PC-3 (cell line): ENCODE data around the gene SELENOT. TPM values are rescaled to one million over a fixed set of nuclear protein-coding genes. Genes with fewer than 3 reads are reported as not detected.
A peak's percentile ranks its signal among the peaks of the same experiment; 100 is the strongest.

ENCODE experiments used
- ATAC-seq: fragments of 200-7000 bp; cut with Tn5 transposase; 2 replicates; pipeline ENCODE4 v1.9.1; 2020; ENCODE audit warnings: mild to moderate bottlenecking, moderate library complexity
- Bru-seq: library from RNA; stranded (reverse); fragments of 400-500 nt; gene quantifications from one replicate; lab custom pipeline; 2021; lab: Mats Ljungman, UMichigan
- BruChase-seq, 2 experiments: library from RNA; stranded (reverse); fragments of 400-500 nt; gene quantifications; one replicate each; lab custom pipeline; 2021; lab: Mats Ljungman, UMichigan
- BruUV-seq: library from RNA; stranded (reverse); fragments of 400-500 nt; replicated peaks from 2 replicates; lab custom pipeline; 2021; lab: Mats Ljungman, UMichigan
- CTCF ChIA-PET: fragments of 300-600 bp; sonication (Branson Sonifier 250); formaldehyde crosslinking; loops from one replicate; lab custom pipeline; 2022; ENCODE audit warnings: antibody characterized with exemption; lab: Charles Lee
- POLR2A ChIA-PET: fragments of 300-600 bp; sonication (Branson Sonifier 250); formaldehyde crosslinking; loops from one replicate; lab custom pipeline; 2022; ENCODE audit warnings: antibody characterized with exemption; ENCODE audit not compliant: unreplicated experiment; lab: Charles Lee
- DNase-seq: peaks from one replicate; pipeline ENCODE4 v3.0.0-alpha.2; 2015
- H2AFZ ChIP-seq: fragments of 300-600 bp; sonication (generic); 2 replicates; pipeline ENCODE4 v1.6.0; 2016; ENCODE audit warnings: antibody characterized with exemption, low read length
- H3F3A ChIP-seq: fragments of 300-600 bp; sonication (generic); one replicate; pipeline ENCODE4 v1.6.0; 2017; ENCODE audit warnings: antibody characterized with exemption, low read length, control low read depth, mild to moderate bottlenecking; ENCODE audit not compliant: unreplicated experiment
- H3K27ac ChIP-seq: fragments of 300-600 bp; sonication (generic); 2 replicates; pipeline ENCODE4 v1.5.1; 2016; ENCODE audit warnings: mild to moderate bottlenecking, low read length
- H3K27me3 ChIP-seq: fragments of 300-600 bp; sonication (generic); 2 replicates; pipeline ENCODE4 v1.6.1; 2016; ENCODE audit warnings: low read length, mixed read lengths
- H3K36me3 ChIP-seq: fragments of 300-600 bp; sonication (generic); 2 replicates; pipeline ENCODE4 v1.6.1; 2016; ENCODE audit warnings: low read depth, mixed run types, low read length, mixed read lengths
- H3K4me1 ChIP-seq: fragments of 300-600 bp; sonication (generic); 2 replicates; pipeline ENCODE4 v1.5.1; 2016; ENCODE audit warnings: low read length; ENCODE audit not compliant: insufficient read depth
- H3K4me2 ChIP-seq: fragments of 300-600 bp; sonication (generic); 2 replicates; pipeline ENCODE4 v1.6.0; 2016; ENCODE audit warnings: low read length
- H3K4me3 ChIP-seq: fragments of 300-600 bp; sonication (generic); 2 replicates; pipeline ENCODE4 v1.5.1; 2016; ENCODE audit warnings: mild to moderate bottlenecking, low read length, mixed read lengths
- H3K79me2 ChIP-seq: fragments of 300-600 bp; sonication (generic); 2 replicates; pipeline ENCODE4 v1.6.1; 2017; ENCODE audit warnings: low read length, mixed read lengths
- H3K9ac ChIP-seq: fragments of 300-600 bp; sonication (generic); 2 replicates; pipeline ENCODE4 v1.6.0; 2016; ENCODE audit warnings: mild to moderate bottlenecking, low read length
- H3K9me2 ChIP-seq: fragments of 300-600 bp; sonication (generic); replicated peaks from 2 replicates; pipeline ENCODE4 v1.6.1; 2016; ENCODE audit warnings: mixed run types, low read length, mixed read lengths
- H3K9me3 ChIP-seq: fragments of 300-600 bp; sonication (generic); 2 replicates; pipeline ENCODE4 v1.6.1; 2016; ENCODE audit warnings: low read length, mixed read lengths
- H4K20me1 ChIP-seq: fragments of 300-600 bp; sonication (generic); 2 replicates; pipeline ENCODE4 v1.6.1; 2016; ENCODE audit warnings: low read length, mixed read lengths
- EZH2 ChIP-seq: fragments of 300-600 bp; sonication (generic); IDR thresholded peaks from one replicate; pipeline ENCODE4 v1.6.1; 2017; ENCODE audit warnings: antibody characterized with exemption, mild to moderate bottlenecking, low read length; ENCODE audit not compliant: unreplicated experiment
- EZH2phosphoT487 ChIP-seq: fragments of 300-600 bp; sonication (generic); IDR thresholded peaks from 2 replicates; pipeline ENCODE4 v1.6.1; 2018; ENCODE audit warnings: mild to moderate bottlenecking, antibody characterized with exemption, low read length, borderline replicate concordance
- intact Hi-C: fragments of 100-400 bp; cut with micrococcal nuclease; formaldehyde crosslinking; loops from 2 replicates; pipeline ENCODE4 v1.9.0; 2023
- long read RNA-seq: library from polyadenylated mRNA; unstranded; transcript quantifications from one replicate; pipeline ENCODE4 v2.0.0, GENCODE V29; 2021; ENCODE audit not compliant: unreplicated experiment
- total RNA-seq: library from RNA; depleted of rRNA; stranded (reverse); fragments of >200 nt; gene quantifications from 2 replicates; pipeline ENCODE4 v1.2.3, GENCODE V29; 2014; rRNA removed
- TF ChIP-seq, protein P1 (sequence below): fragments of 300-600 bp; sonication (generic); conservative IDR thresholded peaks from 2 replicates; pipeline ENCODE4 v1.5.1; 2017; ENCODE audit warnings: antibody characterized with exemption, low read depth, mild to moderate bottlenecking, low read length

SELENOT gene, protein sequence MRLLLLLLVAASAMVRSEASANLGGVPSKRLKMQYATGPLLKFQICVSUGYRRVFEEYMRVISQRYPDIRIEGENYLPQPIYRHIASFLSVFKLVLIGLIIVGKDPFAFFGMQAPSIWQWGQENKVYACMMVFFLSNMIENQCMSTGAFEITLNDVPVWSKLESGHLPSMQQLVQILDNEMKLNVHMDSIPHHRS
- total RNA-seq (109 and 119 TPM in 2 replicates), Bru-seq, nascent RNA (percentile 92 among the genes with signal in this experiment), BruChase-seq, experiment 1, labeled RNA remaining after a 6-hour chase (percentile 92 among the genes with signal in this experiment), BruChase-seq, experiment 2, labeled RNA remaining after a 2-hour chase (percentile 90 among the genes with signal in this experiment)
- long read RNA-seq, transcript SELENOT-203 (7 exons, 944 nt) = minor isoform, 6 of 279 reads
- long read RNA-seq, transcript SELENOT-202 (6 exons, 3,469 nt) = major isoform, 227 of 279 reads
- long read RNA-seq, partial matches to known transcripts = 5 of 279 reads
- long read RNA-seq, other reads (novel, unspliced or antisense) = 36 of 279 reads

DNA sequence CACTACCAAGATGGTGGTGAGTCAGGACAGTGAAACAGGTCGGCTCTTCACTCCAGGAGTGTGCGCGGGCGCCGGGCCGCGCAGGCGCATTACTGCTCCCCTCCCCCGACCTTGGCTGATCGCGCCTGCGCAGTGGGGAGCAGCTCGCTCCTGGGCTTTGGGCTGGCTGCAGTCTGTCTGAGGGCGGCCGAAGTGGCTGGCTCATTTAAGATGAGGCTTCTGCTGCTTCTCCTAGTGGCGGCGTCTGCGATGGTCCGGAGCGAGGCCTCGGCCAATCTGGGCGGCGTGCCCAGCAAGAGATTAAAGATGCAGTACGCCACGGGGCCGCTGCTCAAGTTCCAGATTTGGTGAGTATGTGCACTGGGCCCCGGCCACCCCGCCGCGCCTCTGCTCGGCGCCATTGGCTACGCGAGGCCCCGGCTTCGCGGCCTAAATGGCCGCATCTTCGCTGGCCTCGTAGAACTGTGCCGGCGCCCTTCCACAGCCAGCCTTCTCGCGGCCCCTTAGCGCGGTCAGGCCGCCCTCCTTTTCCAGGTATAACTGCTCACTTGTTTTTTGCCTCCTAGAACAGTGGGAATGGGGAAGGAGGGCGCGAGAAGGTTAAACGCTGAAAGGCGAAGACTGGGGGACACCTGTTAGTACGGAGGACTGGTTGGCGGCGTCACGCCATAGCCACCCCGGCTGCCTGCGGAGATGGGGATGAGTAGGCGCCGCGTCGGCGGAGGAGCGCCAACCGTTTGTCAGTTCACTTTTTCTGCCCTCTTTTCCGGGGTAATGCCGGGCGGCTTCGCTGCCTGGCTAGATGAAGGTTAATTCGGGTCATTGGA, at the start of gene SELENOT:
SELENOT (plus strand) TSS at position 169 of the 827 bp plus-strand sequence; CDS start at position 211, 42 bp downstream.
- POLR2A ChIA-PET = interaction anchor here (0.6 kb wide), 1 partner anchor 651 kb away, joined by 3 read pairs; no protein-coding TSS in a partner anchor
- TF ChIP-seq EZH2 (no peak), EZH2phosphoT487 (no peak)
- TF ChIP-seq, protein P1, sequence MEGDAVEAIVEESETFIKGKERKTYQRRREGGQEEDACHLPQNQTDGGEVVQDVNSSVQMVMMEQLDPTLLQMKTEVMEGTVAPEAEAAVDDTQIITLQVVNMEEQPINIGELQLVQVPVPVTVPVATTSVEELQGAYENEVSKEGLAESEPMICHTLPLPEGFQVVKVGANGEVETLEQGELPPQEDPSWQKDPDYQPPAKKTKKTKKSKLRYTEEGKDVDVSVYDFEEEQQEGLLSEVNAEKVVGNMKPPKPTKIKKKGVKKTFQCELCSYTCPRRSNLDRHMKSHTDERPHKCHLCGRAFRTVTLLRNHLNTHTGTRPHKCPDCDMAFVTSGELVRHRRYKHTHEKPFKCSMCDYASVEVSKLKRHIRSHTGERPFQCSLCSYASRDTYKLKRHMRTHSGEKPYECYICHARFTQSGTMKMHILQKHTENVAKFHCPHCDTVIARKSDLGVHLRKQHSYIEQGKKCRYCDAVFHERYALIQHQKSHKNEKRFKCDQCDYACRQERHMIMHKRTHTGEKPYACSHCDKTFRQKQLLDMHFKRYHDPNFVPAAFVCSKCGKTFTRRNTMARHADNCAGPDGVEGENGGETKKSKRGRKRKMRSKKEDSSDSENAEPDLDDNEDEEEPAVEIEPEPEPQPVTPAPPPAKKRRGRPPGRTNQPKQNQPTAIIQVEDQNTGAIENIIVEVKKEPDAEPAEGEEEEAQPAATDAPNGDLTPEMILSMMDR = peak; percentile 40
- peak; percentile 69 for ATAC-seq

DNA sequence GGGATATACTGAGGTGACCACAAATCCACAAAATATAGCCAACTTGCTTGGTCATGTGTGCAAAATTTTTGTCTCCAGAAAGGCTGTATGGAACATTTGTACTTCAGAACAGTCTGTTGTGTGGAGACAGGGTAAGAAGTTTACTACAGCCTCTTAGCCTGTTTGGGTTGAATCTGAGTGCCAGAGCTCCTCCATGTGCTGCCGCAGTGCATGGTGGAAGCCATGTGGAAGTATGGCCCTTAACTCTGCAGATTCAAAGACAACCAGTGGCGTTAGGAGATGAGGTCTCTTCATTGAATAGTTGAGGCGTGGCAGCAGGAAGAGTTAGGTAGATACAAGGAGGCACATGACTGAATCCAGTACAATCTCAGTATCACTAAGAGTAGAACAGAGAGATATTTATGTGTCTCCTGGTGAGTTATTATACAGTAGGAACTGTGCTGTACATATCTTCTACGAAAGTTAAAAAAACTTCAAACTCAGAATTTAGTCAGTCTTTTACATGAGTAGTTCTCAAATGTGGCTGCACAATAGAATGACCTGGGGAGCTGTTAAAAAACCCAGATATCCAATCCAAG, 47.2 kb upstream of the SELENOT start:
- TF ChIP-seq EZH2phosphoT487 = no peak
- TF ChIP-seq, protein P1 = no peak
- peaks cover 6% of the 10 kb centered on the region; the same call in 1 of the 2 replicates for H4K20me1 ChIP-seq
- H3K4me1 ChIP-seq = no peaks in the 10 kb centered on the region
- H3K27ac ChIP-seq = no peak overlapping the region
- no peak overlapping the region for H3K9ac ChIP-seq
- H3K27me3 ChIP-seq = no peaks in the 10 kb centered on the region
- ChIA-PET POLR2A (no interaction called here), CTCF (no interaction called here)
- H2AFZ ChIP-seq = no peak overlapping the region
- BruUV-seq = no TSS peak
- ATAC-seq (no peak), DNase-seq (no peak)
- H3K4me3 ChIP-seq = no peak overlapping the region
- peaks cover 48% of the 10 kb centered on the region for H3K36me3 ChIP-seq
- no peaks in the 10 kb centered on the region for H3K9me3 ChIP-seq
- H3K4me2 ChIP-seq = no peak overlapping the region
- intact Hi-C loops = no loop called here
- peaks cover 66% of the 10 kb centered on the region for H3K79me2 ChIP-seq
- H3K9me2 ChIP-seq = no peaks in the 10 kb centered on the region
- no peaks in the 10 kb centered on the region for H3F3A ChIP-seq

More for the DNA sequence above, at the start of gene SELENOT:
- peak within 1 kb of the TSS; percentile 85 for H3K27ac ChIP-seq
- no peaks in the 10 kb centered on the region for H3K9me3 ChIP-seq
- BruUV-seq = no TSS peak
- peaks cover 22% of the 10 kb centered on the region; the same call in 1 of the 2 replicates for H3K36me3 ChIP-seq
- H4K20me1 ChIP-seq = peaks cover 37% of the 10 kb centered on the region
- H3K79me2 ChIP-seq = peaks cover 92% of the 10 kb centered on the region
- DNase-seq = peak; percentile 97
- H3F3A ChIP-seq = peaks cover 15% of the 10 kb centered on the region
- peak within 1 kb of the TSS; percentile 77 for H2AFZ ChIP-seq
- peak within 1 kb of the TSS; percentile 94 for H3K4me2 ChIP-seq
- no peaks in the 10 kb centered on the region for H3K9me2 ChIP-seq
- CTCF ChIA-PET = no interaction called here
- no peaks in the 10 kb centered on the region for H3K27me3 ChIP-seq
- H3K9ac ChIP-seq = peak within 1 kb of the TSS; percentile 93
- intact Hi-C loops = loop anchor here (2.0 to 5.0 kb wide), 3 partner anchors 57 to 159 kb away; partner anchors contain the start of genes EIF2A, ERICH6, SERP1 and SIAH2
- H3K4me1 ChIP-seq = peaks cover 42% of the 10 kb centered on the region
- peak within 1 kb of the TSS; percentile 94 for H3K4me3 ChIP-seq
